Embryonic facial prominence (tissue), 1 donor: ENCODE data around the gene PC.

Source experiments
- DNase-seq: peaks from one replicate; pipeline ENCODE4 v3.0.0-alpha.2; 2016; ENCODE audit errors: extremely low spot score

The PC gene

GRCh38 chr11:66884443-66884842, 73.7 kb downstream of the PC start:
- no peak for DNase-seq

DNA sequence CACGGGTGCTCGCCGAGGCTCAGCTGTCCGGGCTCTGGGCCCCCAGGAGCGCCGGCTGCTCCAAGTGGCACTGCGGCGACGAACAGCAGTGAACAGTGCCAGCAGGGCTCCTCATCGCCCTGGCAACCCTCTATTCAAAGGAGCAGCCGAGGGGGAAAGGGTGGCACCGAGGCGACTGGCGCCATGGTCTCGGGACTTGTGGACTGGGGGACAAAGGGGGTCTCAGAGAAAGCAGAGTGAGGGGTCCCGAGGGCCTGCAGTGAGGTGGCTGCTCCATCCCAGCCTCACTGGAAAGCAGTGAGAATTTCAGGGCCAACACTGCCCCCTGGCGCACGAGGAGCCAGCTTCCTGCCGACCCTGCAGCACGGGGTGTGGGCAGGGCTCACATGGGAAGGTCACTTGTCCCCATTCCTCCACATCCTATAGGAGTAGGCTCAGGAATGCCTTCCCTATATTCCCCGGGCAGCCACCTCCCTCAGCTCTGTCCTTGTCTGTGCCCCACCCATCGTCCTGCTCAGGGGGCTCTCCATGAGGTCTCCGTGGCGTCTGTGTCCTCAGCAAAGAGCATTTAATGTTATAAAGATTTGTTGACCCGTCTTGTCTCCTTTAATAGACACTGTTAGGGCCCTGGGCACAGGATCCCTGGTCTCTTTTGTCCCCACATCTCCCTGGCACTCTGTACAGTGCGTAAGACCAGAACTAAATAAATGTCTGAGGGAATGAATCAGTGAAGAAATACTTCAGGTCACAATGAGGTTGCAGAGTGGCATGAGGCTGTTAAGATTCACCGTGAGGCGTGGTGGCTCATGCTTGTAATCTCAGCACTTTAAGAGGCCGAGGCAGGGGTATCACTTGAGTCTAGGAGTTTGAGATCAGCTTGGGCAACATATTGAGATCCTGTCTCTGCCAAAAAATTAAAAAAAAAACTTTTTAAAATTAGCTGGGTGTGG, 74.9 kb downstream of the PC start:
- DNase-seq: no peak

DNA sequence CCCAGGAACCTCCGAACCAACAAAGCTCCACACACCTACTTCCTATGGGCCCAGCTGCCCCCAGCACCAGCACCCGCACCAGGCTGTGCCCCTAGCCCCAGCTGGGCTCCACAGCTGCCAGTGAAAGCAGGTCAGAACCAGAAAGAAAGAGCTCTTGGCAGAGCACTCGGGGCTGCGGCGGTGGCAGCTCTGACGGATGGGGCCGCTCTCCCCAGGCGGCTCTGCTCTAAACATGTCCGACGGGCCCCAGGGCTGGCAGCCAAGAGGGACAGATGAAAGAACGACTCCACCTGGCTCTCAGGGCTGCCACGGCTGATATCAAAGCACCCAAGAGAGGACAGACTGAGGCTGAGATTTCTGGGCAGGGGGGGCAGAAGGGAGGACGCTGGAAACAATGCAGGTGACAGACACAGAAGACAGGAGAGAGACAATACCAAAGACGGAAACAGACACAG, 75.6 kb downstream of the PC start:
- DNase-seq: no peak

- DNase-seq: no peak
These were observed 76.2 kb downstream of the PC start for GRCh38 chr11:66881927-66882452.

DNA sequence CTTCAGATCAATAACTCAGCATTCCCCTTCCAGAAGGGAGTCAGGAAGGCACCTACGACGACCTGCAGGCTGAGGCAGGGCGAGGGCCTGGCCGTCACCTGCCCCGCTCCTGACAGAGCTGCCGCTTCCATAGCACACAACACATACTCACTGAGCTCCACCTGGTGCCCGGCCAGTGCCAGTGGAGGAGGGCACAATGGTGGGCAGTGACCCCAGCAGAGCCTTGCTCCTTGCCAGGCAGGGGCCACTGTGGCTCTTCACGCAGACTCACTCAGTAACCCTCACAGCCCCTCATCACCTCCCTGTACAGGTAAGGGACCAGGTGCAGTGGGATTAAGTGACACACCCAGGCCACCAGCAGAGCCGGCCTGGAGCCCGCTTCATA, 76.7 kb downstream of the PC start:
- DNase-seq: no peak

GRCh38 chr11:66880496-66881450, 77.4 kb downstream of the PC start:
- DNase-seq: no peak

GRCh38 chr11:66879999-66880398, 78.2 kb downstream of the PC start:
- no peak for DNase-seq

GRCh38 chr11:66879583-66879982, 78.6 kb downstream of the PC start:
- no peak for DNase-seq

- no peak for DNase-seq
These were observed 79.2 kb downstream of the PC start for GRCh38 chr11:66879000-66879399.

DNA sequence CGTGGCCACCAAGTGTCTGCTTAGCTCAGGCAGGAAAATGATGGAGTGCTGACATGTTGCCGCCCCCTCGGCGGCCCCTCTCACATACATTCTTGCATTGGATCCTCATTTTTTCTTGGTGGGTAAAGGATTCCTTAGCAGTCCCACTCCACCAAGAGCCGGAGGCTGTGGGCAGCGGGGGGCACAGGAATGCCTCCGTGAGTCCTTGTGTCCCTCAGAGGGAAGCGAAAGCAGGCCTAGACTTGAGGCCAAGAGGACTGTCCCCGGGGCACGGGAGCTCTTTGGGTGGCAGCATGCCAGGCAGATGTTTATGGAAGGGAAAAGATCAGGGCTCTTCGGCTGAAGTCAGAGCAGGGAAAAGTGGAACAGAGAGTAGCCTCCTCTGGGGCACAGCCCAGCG, 79.7 kb downstream of the PC start:
- no peak for DNase-seq

DNA sequence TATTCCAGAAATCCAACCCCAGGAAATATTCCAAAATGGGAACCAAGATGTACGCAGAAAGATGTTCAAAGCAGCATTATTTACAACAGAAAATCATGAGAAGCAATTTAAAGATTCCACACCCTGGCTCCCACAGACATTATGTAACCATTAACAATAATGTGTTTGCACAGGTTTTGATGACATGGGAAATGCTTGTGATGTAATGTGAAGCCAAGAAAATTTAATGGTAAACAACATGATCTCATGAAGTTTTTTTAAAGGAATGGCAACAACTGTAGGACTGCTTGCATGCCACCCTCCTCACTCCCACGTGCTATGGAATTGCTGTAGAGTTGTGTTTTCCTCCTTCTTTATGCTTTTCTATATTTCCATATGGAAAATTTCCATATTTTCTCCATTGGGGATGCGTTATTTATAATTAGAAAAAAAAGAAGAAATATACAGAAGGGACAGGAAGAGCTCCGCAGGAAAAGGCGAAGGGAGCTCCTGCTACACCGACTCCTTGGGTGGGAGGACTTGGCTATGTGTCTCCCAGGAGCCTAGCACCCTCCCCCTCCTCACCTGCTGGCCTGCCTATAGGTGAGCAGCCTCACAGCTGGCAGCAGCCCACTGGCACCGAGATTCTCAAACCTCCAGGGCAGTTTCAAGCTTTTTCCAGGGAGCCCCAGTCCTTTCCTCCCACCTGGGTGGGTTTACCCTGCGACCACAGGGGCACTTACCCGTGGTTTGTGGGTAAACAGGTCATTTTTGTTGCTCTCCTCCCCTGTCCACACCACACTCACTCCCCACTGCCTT, 80.4 kb downstream of the PC start:
- no peak for DNase-seq

DNA sequence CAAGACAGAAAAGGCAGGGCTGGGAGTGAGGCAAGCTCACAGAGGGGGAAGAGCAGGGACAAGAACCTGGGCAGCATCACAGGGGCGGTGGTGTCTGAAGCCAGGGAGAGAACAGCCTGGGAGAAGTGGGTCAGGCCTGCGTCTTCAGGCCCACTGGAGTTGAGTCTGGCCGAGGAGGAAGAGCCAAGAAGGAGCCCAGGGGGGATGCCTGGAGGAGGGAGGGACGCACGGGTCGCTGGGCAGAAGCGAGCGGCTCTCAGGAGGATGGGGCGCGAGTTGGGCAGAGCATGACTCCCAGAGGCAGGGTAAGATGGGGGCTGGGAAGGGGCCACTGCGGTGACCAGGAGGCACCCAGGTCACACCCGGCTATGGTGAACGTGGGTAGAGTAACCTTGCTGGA, 82.8 kb downstream of the PC start:
- no peak for DNase-seq

- no peak for DNase-seq
These were observed 84.0 kb downstream of the PC start for GRCh38 chr11:66874232-66874631.

DNA sequence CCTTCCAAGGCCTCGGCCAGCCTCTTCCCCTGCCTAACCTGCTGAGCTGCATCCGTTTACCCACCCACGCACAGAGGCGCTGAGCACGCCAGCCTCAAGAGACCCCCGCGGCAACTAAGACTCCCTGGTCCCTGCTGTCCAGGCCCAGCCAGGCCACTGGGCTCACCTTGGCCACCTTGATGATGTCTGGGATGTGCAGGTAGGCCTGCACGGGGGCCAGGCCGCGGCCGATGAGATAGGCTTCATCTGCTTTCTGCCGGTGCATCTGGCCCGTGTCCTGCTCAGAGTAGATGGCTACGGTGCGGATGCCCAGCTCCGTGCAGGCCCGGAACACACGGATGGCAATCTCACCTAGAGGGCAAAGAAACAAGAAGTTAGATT, 86.7 kb downstream of the PC start:
- DNase-seq: no peak

DNA sequence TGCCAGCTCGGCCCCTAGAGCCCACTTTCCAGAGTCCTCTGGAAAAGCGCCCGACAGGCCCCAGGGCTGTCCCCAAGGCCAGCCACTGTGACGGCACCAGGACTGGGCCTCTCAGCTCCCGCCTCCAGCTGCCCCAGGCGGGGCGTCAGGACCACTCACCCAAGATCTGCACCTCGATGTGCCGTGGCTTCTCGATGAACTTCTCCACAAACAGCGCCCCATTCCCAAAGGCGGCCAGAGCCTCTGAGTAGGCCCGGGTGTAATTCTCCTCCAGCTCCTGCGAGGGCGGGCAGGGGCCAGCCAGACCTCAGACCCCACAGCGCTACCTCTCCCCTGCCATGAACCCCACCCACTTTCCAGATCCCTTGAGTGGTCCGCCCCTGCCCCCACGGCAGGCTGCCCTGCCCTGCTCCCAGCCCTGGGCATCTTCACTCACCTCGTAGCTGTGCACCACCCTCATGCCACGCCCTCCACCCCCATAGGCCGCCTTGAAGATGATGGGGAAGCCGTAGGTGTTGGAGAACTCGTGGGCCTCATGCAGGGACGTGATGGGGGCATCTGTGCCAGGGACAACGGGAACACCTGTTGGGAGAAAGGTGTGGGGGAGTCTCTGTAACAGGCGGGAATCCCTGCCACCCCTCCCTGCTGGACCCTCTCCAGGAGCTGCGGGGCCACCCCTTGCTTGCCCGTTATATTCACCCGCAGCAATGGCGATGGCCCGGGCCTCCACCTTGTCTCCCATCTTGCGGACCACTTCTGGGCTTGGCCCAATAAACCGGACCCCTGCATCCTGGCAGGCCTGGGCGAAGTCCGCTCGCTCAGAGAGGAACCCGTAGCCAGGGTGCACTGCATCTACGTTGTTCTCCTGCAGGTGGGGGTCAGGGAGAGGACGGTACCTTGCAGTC, 87.3 kb downstream of the PC start:
- no peak for DNase-seq

DNA sequence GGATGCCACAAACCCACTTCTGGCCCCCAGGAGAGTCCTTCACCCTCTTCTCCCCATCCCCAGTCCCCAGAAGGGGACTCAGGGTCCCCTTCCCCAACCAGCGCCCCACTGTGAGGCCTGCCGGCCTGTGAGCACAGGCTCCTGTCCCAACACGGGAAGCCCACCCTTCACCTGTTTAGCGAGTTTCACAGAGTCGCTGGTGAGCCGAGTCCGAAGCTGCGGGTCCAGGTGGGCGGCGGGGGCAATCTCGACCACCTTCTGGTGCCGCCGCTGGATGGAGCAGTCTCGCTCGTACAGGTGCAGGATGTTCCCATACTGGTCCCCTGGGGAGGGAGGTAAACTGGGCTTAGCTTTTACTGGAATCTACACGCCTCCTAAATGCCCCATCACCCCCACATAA, 88.1 kb downstream of the PC start:
- no peak for DNase-seq

DNA sequence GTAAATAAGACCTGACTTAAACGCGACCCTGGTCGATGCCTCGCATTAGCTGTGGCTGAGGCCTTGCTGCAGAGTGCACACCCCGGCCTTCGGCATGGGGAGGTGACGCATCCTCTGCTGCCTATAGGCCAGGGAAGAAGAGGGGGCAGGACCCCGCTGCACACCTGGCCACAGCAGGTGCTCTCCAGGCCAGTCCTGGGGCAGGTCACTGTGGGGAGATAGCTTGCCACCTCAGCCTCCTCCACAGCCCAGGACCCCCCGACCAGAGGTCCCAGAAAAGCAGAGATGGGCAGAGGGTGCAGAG, 88.7 kb downstream of the PC start:
- DNase-seq: no peak

- no peak for DNase-seq
These were observed 89.2 kb downstream of the PC start for GRCh38 chr11:66868726-66869566.

GRCh38 chr11:66868082-66868725, 90.0 kb downstream of the PC start:
- DNase-seq: no peak
